Gastroesophageal sphincter (tissue), 4 donors: ENCODE results near the gene PPP2R5B. TPM values are rescaled to one million over a fixed set of nuclear protein-coding genes. Genes with fewer than 3 reads are reported as not detected.
"Not testable (repeated sequence)": the region's sequence is repeated elsewhere in the genome, so short reads cannot be mapped to it uniquely, and the experiment has no call there.

Experiments used
- ATAC-seq: fragments of 150-250 bp; one replicate; pipeline ENCODE4 v1.9.1; 2016; ENCODE audit warnings: mild to moderate bottlenecking, moderate library complexity
- H3K27ac ChIP-seq, 4 donors: fragments of 200-600 bp; sonication (generic) in 3 of 4; 1 replicate in 3 of 4; 2 replicates in 1 of 4; pipeline ENCODE4 v1.5.1; 2016 to 2019
- H3K27me3 ChIP-seq: fragments of 200-600 bp; sonication (generic); one replicate; pipeline ENCODE4 v1.5.1; 2019
- H3K36me3 ChIP-seq, 2 donors: fragments of 200-600 bp; sonication (generic); one replicate each; pipeline ENCODE4 v1.5.1; 2019; ENCODE audit warnings: control low read depth in 1 of 2
- H3K4me1 ChIP-seq, 3 donors: fragments of 200-600 bp; sonication (generic); 1 replicate in 2 of 3; 2 replicates in 1 of 3; pipeline ENCODE4 v1.5.1; 2016 to 2019; ENCODE audit warnings: control low read depth in 2 of 3
- H3K4me3 ChIP-seq, 2 donors: fragments of 200-600 bp; sonication (generic); one replicate each; pipeline ENCODE4 v1.5.1; 2019; ENCODE audit warnings: mild to moderate bottlenecking in 1 of 2, moderate library complexity in 1 of 2
- H3K9me3 ChIP-seq, 3 donors: fragments of 200-600 bp; sonication (generic); one replicate each; pipeline ENCODE4 v1.5.1; 2017 to 2019; ENCODE audit warnings: control low read depth in 2 of 3
- EP300 ChIP-seq: sonication (generic); formaldehyde crosslinking; IDR thresholded peaks from one replicate; pipeline ENCODE4 v1.6.1; 2017; ENCODE audit warnings: antibody characterized with exemption, mild to moderate bottlenecking
- POLR2A ChIP-seq, 2 donors: fragments of 450-650 bp; IDR thresholded peaks; one replicate each; pipeline ENCODE4 v1.6.1; 2017; ENCODE audit warnings: antibody characterized with exemption in 2 of 2, mild to moderate bottlenecking in 2 of 2, moderate library complexity in 1 of 2
- POLR2AphosphoS5 ChIP-seq: sonication (generic); formaldehyde crosslinking; IDR thresholded peaks from one replicate; pipeline ENCODE4 v1.6.1; 2017; ENCODE audit warnings: antibody characterized with exemption
- WGBS, 2 donors: methylation state at CpG; one replicate each; pipeline ENCODE4 v1.1.5; 2018; ENCODE audit warnings: low coverage in 1 of 2; 5-methylcytosine and 5-hydroxymethylcytosine counted together
- total RNA-seq, 4 donors: library from RNA; depleted of rRNA; stranded (reverse); fragments of >200 nt; gene quantifications; one replicate each; pipeline ENCODE4 v1.1.0, GENCODE V29; 2016
- TF ChIP-seq, protein P1 (sequence below), 4 experiments: fragments of 200-600 bp in 2 of 4; fragments of 450-650 bp in 2 of 4; sonication (generic) in 1 of 4; IDR thresholded peaks; one replicate each; pipeline ENCODE4 v1.5.1; 2017 to 2019; ENCODE audit warnings: antibody characterized with exemption in 4 of 4, mild to moderate bottlenecking in 2 of 4, moderate library complexity in 2 of 4

PPP2R5B gene
- total RNA-seq, 4 donors from 2014 or later = 20.3 to 41.2 (median 27.0) TPM

DNA sequence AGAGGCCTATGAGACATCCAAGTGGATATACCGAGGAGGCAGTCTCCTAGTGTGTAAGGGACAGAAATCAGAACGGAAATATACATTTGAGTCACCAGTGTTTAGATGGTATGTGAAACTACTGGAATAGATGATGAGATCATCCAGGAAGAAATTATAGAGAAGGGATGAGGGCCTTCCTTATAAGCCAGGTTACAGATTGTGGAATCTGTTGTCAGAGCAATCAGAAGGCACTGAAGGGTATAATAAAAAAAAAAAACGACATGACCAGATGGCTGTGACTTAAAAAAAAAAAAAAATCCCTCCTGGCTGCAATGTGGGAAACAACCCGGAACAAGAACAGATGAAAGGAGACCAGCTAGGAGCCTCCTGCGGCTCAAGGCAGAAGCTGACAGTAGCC is 44.7 kb downstream of the PPP2R5B start:
- WGBS, 2 donors = 46 to 57% methylated on average over 5 of the region's 5 CpGs
- Histone ChIP-seq H3K4me1 (peaks cover 0 to 15% (median 3%) of the 10 kb centered on the region in 3 donors), H3K9me3 (no peaks in the 10 kb centered on the region), H3K36me3 (no peaks in the 10 kb centered on the region), H3K4me3 (no peak overlapping the region), H3K27me3 (no peaks in the 10 kb centered on the region), H3K27ac (no peak overlapping the region)
- no peak for ATAC-seq
- TF ChIP-seq, protein P1, sequence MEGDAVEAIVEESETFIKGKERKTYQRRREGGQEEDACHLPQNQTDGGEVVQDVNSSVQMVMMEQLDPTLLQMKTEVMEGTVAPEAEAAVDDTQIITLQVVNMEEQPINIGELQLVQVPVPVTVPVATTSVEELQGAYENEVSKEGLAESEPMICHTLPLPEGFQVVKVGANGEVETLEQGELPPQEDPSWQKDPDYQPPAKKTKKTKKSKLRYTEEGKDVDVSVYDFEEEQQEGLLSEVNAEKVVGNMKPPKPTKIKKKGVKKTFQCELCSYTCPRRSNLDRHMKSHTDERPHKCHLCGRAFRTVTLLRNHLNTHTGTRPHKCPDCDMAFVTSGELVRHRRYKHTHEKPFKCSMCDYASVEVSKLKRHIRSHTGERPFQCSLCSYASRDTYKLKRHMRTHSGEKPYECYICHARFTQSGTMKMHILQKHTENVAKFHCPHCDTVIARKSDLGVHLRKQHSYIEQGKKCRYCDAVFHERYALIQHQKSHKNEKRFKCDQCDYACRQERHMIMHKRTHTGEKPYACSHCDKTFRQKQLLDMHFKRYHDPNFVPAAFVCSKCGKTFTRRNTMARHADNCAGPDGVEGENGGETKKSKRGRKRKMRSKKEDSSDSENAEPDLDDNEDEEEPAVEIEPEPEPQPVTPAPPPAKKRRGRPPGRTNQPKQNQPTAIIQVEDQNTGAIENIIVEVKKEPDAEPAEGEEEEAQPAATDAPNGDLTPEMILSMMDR (IDR thresholded peaks at IDR 0.05) = no peak
- TF ChIP-seq EP300 (no peak), POLR2A (IDR thresholded peaks at IDR 0.05) (no peak), POLR2AphosphoS5 (no peak)

DNA sequence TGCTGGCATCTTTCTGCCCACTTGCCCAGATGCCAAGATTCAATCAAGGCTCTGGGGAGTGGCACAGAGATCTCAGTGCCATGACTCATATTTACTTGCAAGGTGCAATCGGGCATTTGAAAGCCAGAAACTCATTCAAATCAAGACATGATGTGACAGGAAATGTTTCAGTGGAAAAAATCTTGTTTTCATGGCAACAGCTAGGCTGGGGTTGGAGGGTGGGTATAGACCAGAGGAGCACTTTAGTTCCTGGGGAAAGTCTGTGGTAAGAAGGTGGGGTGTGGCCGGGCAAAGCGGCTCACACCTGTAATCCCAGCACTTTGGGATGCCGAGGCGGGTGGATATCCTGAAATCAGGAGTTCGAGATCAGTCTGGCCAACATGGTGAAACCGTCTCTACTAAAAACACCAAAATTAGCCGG is 46.3 kb downstream of the PPP2R5B start:
- Histone ChIP-seq H3K9me3 (no peaks in the 10 kb centered on the region), H3K27ac (no peak overlapping the region), H3K36me3 (no peaks in the 10 kb centered on the region), H3K4me1 (peaks cover 0 to 15% (median 3%) of the 10 kb centered on the region in 3 donors), H3K27me3 (no peaks in the 10 kb centered on the region), H3K4me3 (no peak overlapping the region)
- 88 to 97% methylated on average over 7 to 8 of the region's 8 CpGs for WGBS, 2 donors
- no peak for ATAC-seq
- TF ChIP-seq, protein P1 (IDR thresholded peaks at IDR 0.05) = no peak

- TF ChIP-seq POLR2A (IDR thresholded peaks at IDR 0.05) (no peak), POLR2AphosphoS5 (no peak)
- no peaks in the 10 kb centered on the region for H3K36me3 ChIP-seq
- 2 to 39% methylated on average over 10 to 25 of the region's 69 CpGs for WGBS, 2 donors
- H3K27ac ChIP-seq = peak within 1 kb of the TSS in 3 of 4 donors; percentile 3 to 15 (median 10)
- H3K27me3 ChIP-seq = peaks cover 7% of the 10 kb centered on the region
- H3K4me3 ChIP-seq = peak within 1 kb of the TSS; percentile 19 to 40
- no peaks in the 10 kb centered on the region for H3K9me3 ChIP-seq
- peak; percentile 91 for ATAC-seq
- H3K4me1 ChIP-seq = peaks cover 0 to 15% (median 3%) of the 10 kb centered on the region in 3 donors
Observed at GRCh38 chr11:64971421-64972233, 47.1 kb downstream of the PPP2R5B start, which contains the start of gene MAJIN. MAJIN (minus strand) TSS chr11:64972108; CDS start chr11:64959405, 12,703 bp downstream.

- Histone ChIP-seq H3K4me3 (no peak overlapping the region), H3K27me3 (peaks cover 8% of the 10 kb centered on the region), H3K4me1 (peaks cover 0 to 15% (median 3%) of the 10 kb centered on the region in 3 donors), H3K27ac (no peak overlapping the region), H3K9me3 (no peaks in the 10 kb centered on the region), H3K36me3 (no peaks in the 10 kb centered on the region)
- TF ChIP-seq EP300 (no peak), POLR2AphosphoS5 (no peak), POLR2A (IDR thresholded peaks at IDR 0.05) (no peak)
- TF ChIP-seq, protein P1 (IDR thresholded peaks at IDR 0.05) = no peak
- WGBS, 2 donors = 45 to 55% methylated on average over 2 to 4 of the region's 5 CpGs
- no peak for ATAC-seq
Observed at GRCh38 chr11:64974124-64974523, 49.6 kb downstream of the PPP2R5B start.

- peaks cover 0 to 11% (median under 1%) of the 10 kb centered on the region in 3 donors for H3K4me1 ChIP-seq
- WGBS, 2 donors = no CpG with 5 or more reads among the region's 2 CpGs
- no peak for TF ChIP-seq EP300
- TF ChIP-seq, protein P1 (IDR thresholded peaks at IDR 0.05) = no peak
- TF ChIP-seq POLR2A (IDR thresholded peaks at IDR 0.05) = no peak
- no peak for TF ChIP-seq POLR2AphosphoS5
- no peaks in the 10 kb centered on the region for H3K9me3 ChIP-seq
- ATAC-seq = no peak
- no peak overlapping the region for H3K27ac ChIP-seq
- H3K36me3 ChIP-seq = no peaks in the 10 kb centered on the region
- H3K4me3 ChIP-seq = no peak overlapping the region
- peaks cover 8% of the 10 kb centered on the region for H3K27me3 ChIP-seq
Observed at GRCh38 chr11:64976651-64977050, 52.2 kb downstream of the PPP2R5B start.

DNA sequence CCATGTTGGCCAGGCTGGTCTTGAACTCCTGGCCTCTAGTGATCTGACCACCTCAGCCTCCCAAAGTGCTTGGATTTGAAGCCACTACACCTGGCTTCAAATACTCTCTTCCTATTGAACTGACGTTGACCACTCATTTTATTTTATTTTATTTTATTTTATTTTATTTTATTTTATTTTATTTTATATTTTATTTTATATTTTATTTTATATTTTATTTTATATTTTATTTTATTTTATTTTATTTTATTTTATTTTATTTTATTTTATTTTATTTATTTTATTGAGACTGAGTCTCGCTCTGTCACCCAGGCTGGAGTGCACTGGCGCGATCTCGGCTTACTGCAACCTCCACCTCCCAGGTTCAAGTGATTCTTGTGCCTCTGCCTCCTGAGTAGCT is 58.9 kb downstream of the PPP2R5B start:
- not testable (repeated sequence) for H3K27ac ChIP-seq, H3K4me3 ChIP-seq, H3K9me3 ChIP-seq, ATAC-seq, H3K4me1 ChIP-seq, H3K36me3 ChIP-seq
- peaks cover 11% of the 10 kb centered on the region for H3K27me3 ChIP-seq
- 64% methylated on average over 1 of the region's 5 CpGs; no CpG with 5 or more reads in 1 of the 2 donors for WGBS, 2 donors
